ENCODE results near the gene CASP9. TPM values are rescaled to one million over a fixed set of nuclear protein-coding genes. Genes with fewer than 3 reads are reported as not detected.
A peak's percentile ranks its signal among the peaks of the same experiment; 100 is the strongest.

CASP9 gene
- 6.9 and 7.3 TPM in 2 replicates for total RNA-seq

DNA sequence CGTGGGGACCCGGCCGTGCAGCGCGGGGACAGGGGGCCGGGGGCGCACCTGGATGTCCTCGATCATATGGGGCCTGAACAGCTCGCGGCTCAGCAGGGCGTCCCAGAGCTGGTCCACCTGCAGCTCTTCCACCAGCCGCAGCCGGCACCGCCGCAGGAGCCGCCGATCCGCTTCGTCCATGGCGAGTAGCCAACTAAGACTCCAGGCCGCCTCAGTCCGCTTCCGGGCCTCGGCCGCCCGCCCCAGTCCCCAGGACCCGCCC lies at the start of gene CASP9:
TSS of gene CASP9 (minus strand) at position 195 of the 262 bp plus-strand sequence. CDS start at position 180, 15 bp downstream.

DNA sequence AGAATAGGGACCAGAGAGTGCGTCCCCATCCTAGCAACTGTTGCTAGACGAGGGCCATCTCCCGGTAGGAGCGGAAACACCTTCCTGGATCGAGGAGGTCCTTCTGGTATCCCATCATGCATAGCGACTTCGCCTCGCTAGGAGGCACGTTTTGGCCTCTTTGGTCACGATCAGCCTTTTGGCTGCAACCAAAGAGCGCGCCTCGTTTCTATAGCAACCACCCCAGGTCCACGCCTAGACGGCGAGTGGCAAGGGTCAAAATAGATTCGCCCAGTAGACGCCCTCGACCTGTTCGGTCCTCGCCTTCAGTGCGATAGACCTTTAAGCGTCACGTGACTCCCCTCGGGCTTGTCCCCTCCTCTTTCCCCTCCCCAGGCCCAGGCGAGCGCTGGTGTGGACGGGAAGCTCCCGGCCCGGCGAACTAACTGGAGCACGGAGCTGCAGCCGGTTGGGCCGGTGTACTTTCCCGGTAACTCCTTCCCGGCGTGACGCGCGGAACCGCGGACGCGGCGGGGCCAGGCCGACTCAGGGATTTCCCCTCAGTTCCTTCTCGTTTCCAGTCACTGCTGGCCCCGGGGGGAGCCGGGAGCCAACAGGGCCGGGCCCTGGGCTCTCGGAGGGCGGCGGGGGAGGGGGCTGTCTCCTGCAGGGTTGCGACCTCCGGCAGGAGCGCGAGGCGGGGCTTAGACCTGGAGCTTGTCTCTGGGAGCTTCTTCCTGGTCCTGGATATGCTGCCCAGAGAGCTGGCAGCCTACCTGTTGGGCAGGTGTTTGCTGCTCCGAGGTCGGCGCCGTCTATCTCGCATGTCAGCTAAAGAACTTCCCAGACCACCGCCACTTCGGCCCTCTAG lies 2.7 kb upstream of the CASP9 start, which contains the start of gene DNAJC16:
TSS of gene DNAJC16 (plus strand) at position 359 of the 850 bp plus-strand sequence. CDS start 2,258 bp downstream, outside the sequence.

DNA sequence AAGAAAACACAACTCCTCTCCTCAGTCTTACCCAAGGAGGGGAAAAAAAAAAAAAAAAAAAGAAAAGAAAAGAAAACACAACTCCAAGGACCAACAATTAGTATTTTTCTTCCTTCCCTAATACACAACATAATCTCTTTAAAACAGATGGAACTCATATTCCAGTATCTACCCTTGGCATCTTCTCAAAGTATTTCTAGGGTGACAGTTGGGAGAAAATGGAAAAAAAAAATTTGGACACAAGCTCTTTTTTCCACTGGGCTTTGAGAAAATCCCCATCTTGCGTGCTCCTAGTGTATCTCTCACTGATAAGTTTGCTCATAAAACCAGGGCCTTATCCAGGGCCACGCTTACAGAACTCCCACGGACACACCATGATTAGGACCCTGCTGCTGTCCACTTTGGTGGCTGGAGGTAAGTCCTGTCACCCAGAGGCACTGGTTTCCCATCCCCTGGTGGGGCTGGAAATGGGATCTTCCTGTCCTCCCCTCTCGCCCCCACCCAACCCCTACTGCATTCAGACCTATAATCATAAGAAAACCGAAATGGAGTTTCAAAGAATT lies 48.2 kb downstream of the CASP9 start, which contains the start of gene CELA2B:
TSS of gene CELA2B (plus strand) at position 353 of the 563 bp plus-strand sequence. CDS start at position 375, 22 bp downstream.

DNA sequence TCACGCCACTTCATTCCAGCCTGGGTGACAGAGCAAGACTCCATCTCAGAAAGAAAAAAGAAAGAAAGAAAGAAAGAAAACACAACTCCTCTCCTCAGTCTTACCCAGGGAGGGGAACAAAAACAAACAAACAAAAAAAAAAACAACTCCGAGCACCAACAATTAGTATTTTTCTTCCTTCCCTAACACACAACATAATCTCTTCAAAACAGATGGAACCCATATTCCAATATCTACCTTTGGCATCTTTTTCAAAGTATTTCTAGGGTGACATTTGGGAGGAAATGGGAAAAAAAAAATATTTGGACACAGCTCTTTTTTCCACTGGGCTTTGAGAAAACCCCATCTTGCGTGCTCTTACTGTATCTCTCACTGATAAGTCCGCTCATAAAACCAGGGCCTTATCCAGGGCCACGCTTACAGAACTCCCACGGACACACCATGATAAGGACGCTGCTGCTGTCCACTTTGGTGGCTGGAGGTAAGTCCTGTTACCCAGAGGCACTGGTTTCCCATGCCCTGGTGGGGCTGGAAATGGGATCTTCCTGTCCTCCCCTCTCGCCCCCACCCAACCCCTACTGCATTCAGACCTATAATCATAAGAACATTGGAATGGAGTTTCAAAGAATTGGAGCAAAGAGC lies 67.6 kb downstream of the CASP9 start, which contains the start of gene CELA2A:
TSS of gene CELA2A (plus strand) at position 420 of the 642 bp plus-strand sequence. CDS start at position 442, 22 bp downstream.

Small RNA genes within 50 kb of the gene (small RNA-seq; reads per million reads assigned to genes)
- gene SCARNA21B, result 0.55 reads per million, percentile 2 among the genes with 10 or more reads in this experiment

Other genes starting within 250 kb of the CASP9 start
- 32.7 and 33.4 TPM in 2 replicates for gene EFHD2, start 114.3 kb downstream of the CASP9 start, total RNA-seq
- 0.16 TPM in 1 of 2 replicates, not detected in the other for gene CTRC, start 85.8 kb downstream of the CASP9 start, total RNA-seq
- gene CELA2A, start 67.5 kb downstream of the CASP9 start, total RNA-seq, result not detected in 2 replicates
- gene CELA2B, start 48.1 kb downstream of the CASP9 start, total RNA-seq, result not detected in 2 replicates
- 23.4 and 25.8 TPM in 2 replicates for gene DNAJC16, start 2.6 kb upstream of the CASP9 start, total RNA-seq
- gene AGMAT, start 60.8 kb upstream of the CASP9 start, total RNA-seq, result 0.16 and 1.3 TPM in 2 replicates
- 22.3 and 25.3 TPM in 2 replicates for gene DDI2, start 93.2 kb upstream of the CASP9 start, total RNA-seq
- 82.1 and 83.7 TPM in 2 replicates for gene PLEKHM2, start 160.1 kb upstream of the CASP9 start, total RNA-seq
- gene SLC25A34, start 212.0 kb upstream of the CASP9 start, total RNA-seq, result 0.49 and 0.65 TPM in 2 replicates
- not detected in 2 replicates for gene TMEM82, start 218.3 kb upstream of the CASP9 start, total RNA-seq
- gene FBLIM1, start 234.6 kb upstream of the CASP9 start, total RNA-seq, result 72.7 and 83.2 TPM in 2 replicates